HepG2 (cell line): ENCODE measurements around the gene PXMP4. TPM values are rescaled to one million over a fixed set of nuclear protein-coding genes. Genes with fewer than 3 reads are reported as not detected.

ENCODE experiments used
- AHDC1 ChIP-seq: sonication (generic); formaldehyde crosslinking; IDR thresholded peaks from 2 replicates; pipeline ENCODE4 v1.5.1; 2020; ENCODE audit warnings: mild to moderate bottlenecking, missing genetic modification reagents, borderline replicate concordance
- ATF3 ChIP-seq: sonication (generic); formaldehyde crosslinking; IDR thresholded peaks from 2 replicates; pipeline ENCODE4 v1.4.0; 2020; ENCODE audit warnings: missing genetic modification reagents
- DZIP1 ChIP-seq: sonication (generic); formaldehyde crosslinking; IDR thresholded peaks from 2 replicates; pipeline ENCODE4 v1.5.0; 2020; ENCODE audit warnings: mild to moderate bottlenecking, missing genetic modification reagents
- HIVEP1 ChIP-seq: sonication (generic); formaldehyde crosslinking; IDR thresholded peaks from 2 replicates; pipeline ENCODE4 v1.4.0; 2020; ENCODE audit warnings: mild to moderate bottlenecking, missing genetic modification reagents
- JUN ChIP-seq: sonication (generic); formaldehyde crosslinking; IDR thresholded peaks from 2 replicates; pipeline ENCODE4 v1.4.0; 2020; ENCODE audit warnings: mild to moderate bottlenecking, missing genetic modification reagents
- KLF12 ChIP-seq: sonication (generic); formaldehyde crosslinking; IDR thresholded peaks from 2 replicates; pipeline ENCODE4 v1.4.0; 2020; ENCODE audit warnings: missing genetic modification reagents, borderline replicate concordance
- NR1H2 ChIP-seq: sonication (generic); formaldehyde crosslinking; IDR thresholded peaks from 2 replicates; pipeline ENCODE4 v1.8.1; 2022; ENCODE audit warnings: low read depth, missing genetic modification reagents, borderline replicate concordance
- NR3C1 ChIP-seq: sonication (generic); formaldehyde crosslinking; IDR thresholded peaks from 2 replicates; pipeline ENCODE4 v1.4.0; 2020; ENCODE audit warnings: missing genetic modification reagents
- PHB2 ChIP-seq: fragments of 450-650 bp; IDR thresholded peaks from 2 replicates; pipeline ENCODE4 v1.6.1; 2018; ENCODE audit not compliant: partially characterized antibody
- SKI ChIP-seq: fragments of 450-650 bp; IDR thresholded peaks from one replicate; pipeline ENCODE4 v1.6.1; 2018; ENCODE audit warnings: mild to moderate bottlenecking; ENCODE audit not compliant: partially characterized antibody
- SMC3 ChIP-seq: IDR thresholded peaks from 2 replicates; pipeline ENCODE4 v1.6.1; 2011; ENCODE audit warnings: low read length, improper control_type of control experiment
- SNAPC2 ChIP-seq: sonication (generic); formaldehyde crosslinking; IDR thresholded peaks from 2 replicates; pipeline ENCODE4 v1.8.1; 2022; ENCODE audit warnings: mild to moderate bottlenecking, missing genetic modification reagents
- TIGD3 ChIP-seq: sonication (generic); formaldehyde crosslinking; IDR thresholded peaks from 2 replicates; pipeline ENCODE4 v1.5.1; 2020; ENCODE audit warnings: mild to moderate bottlenecking, missing genetic modification reagents, borderline replicate concordance
- TRAFD1 ChIP-seq: sonication (generic); formaldehyde crosslinking; IDR thresholded peaks from 2 replicates; pipeline ENCODE4 v1.5.1; 2020; ENCODE audit warnings: missing genetic modification reagents, mild to moderate bottlenecking, borderline replicate concordance
- ZKSCAN5 ChIP-seq: sonication (generic); formaldehyde crosslinking; IDR thresholded peaks from 2 replicates; pipeline ENCODE4 v1.5.1; 2020; ENCODE audit warnings: mild to moderate bottlenecking, missing genetic modification reagents
- ZNF224 ChIP-seq: sonication (generic); formaldehyde crosslinking; IDR thresholded peaks from 2 replicates; pipeline ENCODE4 v1.5.0; 2020; ENCODE audit warnings: mild to moderate bottlenecking, missing genetic modification reagents
- ZNF562 ChIP-seq: sonication (generic); formaldehyde crosslinking; IDR thresholded peaks from 2 replicates; pipeline ENCODE4 v1.8.0; 2022; ENCODE audit warnings: missing genetic modification reagents, borderline replicate concordance
- ZNF644 ChIP-seq: IDR thresholded peaks from 2 replicates; pipeline ENCODE4 v1.6.1; 2016; ENCODE audit warnings: low read depth
- polyA plus RNA-seq, 8 experiments: library from polyadenylated mRNA; depleted of rRNA in 3 of 8; stranded (reverse) in 7 of 8; unstranded in 1 of 8; fragments of >200 nt; fragmentation: Illumina TruSeq in 4 of 8; extraction: Trizol in 4 of 8; gene quantifications; 2 replicates each; pipeline versions ENCODE4 v1.2.1 to v1.2.3, GENCODE V29; 2011 to 2016; ENCODE audit warnings: low read depth in 4 of 8, missing spikeins in 1 of 8, mixed read lengths in 1 of 8; ENCODE audit not compliant: insufficient read depth in 1 of 8
- total RNA-seq, 5 experiments: library from RNA; depleted of rRNA; stranded (reverse); fragments of >200 nt; fragmentation: Illumina TruSeq; extraction: Trizol; gene quantifications; 2 replicates each; pipeline ENCODE4 v1.2.3, GENCODE V29; 2016; ENCODE audit warnings: low read depth in 1 of 5

The PXMP4 gene
- total and polyA plus RNA-seq, 2 of the 13 experiments (the other 11 are each of a cell fraction or from before 2014, with no cell fraction given): not detected

GRCh38 chr20:33710681-33711445, 9.2 kb downstream of the PXMP4 start (continued):
- TF ChIP-seq HIVEP1 (CRISPR knock-in tag): no peak
- TF ChIP-seq DZIP1: no peak
- TF ChIP-seq TIGD3: no peak
- TF ChIP-seq ZNF224 (CRISPR knock-in tag): no peak
- TF ChIP-seq TRAFD1: no peak
- no peak for TF ChIP-seq NR3C1
- TF ChIP-seq KLF12: no peak
- TF ChIP-seq PHB2: no peak
- TF ChIP-seq SNAPC2 (CRISPR knock-in tag): no peak
- TF ChIP-seq SKI: no peak
- TF ChIP-seq NR1H2 (CRISPR knock-in tag): no peak
- TF ChIP-seq ZNF644 (CRISPR knock-in tag): peak; percentile 57; the same call in 1 of the 2 replicates
- no peak for TF ChIP-seq ATF3 (CRISPR knock-in tag)
- no peak for TF ChIP-seq ZKSCAN5 (CRISPR knock-in tag)
- no peak for TF ChIP-seq ZNF562 (CRISPR knock-in tag)
- 0 out of 2 replicates have a peak, but pooled peaks have one; percentile 16 for TF ChIP-seq AHDC1 (CRISPR knock-in tag)
- 0 out of 2 replicates have a peak, but pooled peaks have one; percentile 5 for TF ChIP-seq SMC3
- no peak for TF ChIP-seq JUN
